ENCODE results near the gene AHCYL1.
A peak's percentile ranks its signal among the peaks of the same experiment; 100 is the strongest.
"Not testable (repeated sequence)": the region's sequence is repeated elsewhere in the genome, so short reads cannot be mapped to it uniquely, and the experiment has no call there.

AHCYL1 gene

DNA sequence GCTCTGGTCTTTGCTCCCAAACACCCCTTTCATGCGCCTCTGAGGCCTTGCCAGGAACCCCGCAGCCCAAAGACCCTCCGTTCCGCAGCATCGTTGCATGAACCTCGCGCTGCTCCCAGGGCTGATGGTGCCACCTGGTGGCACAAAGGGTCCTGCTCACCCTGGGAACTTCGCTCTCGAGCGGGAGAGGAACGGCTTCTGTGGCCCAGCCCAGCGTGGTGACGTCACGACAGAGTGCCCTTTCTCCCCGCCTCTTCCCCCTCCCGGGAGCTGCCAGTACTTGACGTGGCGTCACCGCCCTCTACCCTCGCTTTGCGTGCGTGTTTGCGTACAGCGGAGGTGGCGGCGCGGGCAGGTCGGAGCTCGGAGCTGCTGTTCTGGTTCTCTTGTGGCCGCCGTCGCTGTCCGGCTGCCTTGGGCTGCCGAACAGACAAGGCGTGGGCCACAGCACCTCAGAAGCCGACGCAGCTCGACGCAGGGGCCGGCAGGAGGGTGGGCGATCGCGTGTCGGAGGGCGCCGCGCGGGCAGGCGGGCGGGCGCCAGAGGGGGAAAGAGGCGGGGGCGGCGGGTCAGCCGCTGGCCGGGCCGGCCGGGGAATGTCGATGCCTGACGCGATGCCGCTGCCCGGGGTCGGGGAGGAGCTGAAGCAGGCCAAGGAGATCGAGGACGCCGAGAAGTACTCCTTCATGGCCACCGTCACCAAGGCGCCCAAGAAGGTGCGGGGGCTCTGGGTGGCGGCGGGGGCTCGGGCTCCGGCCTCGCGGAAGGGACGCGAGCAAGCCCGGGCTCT lies at the start of gene AHCYL1:
TSS of gene AHCYL1 (plus strand) at position 310 of the 791 bp plus-strand sequence. CDS start at position 598, 288 bp downstream.
- peak; percentile 99 for DNase-seq

GRCh38 chr1:109935451-109935900 lies 49.1 kb upstream of the AHCYL1 start:
- no peak for DNase-seq

GRCh38 chr1:109937738-109938137 lies 46.8 kb upstream of the AHCYL1 start:
- DNase-seq, result no peak

GRCh38 chr1:109938556-109938955 lies 46.0 kb upstream of the AHCYL1 start:
- no peak for DNase-seq

- no peak for DNase-seq
These were observed 42.1 kb upstream of the AHCYL1 start for GRCh38 chr1:109942434-109942833.

DNA sequence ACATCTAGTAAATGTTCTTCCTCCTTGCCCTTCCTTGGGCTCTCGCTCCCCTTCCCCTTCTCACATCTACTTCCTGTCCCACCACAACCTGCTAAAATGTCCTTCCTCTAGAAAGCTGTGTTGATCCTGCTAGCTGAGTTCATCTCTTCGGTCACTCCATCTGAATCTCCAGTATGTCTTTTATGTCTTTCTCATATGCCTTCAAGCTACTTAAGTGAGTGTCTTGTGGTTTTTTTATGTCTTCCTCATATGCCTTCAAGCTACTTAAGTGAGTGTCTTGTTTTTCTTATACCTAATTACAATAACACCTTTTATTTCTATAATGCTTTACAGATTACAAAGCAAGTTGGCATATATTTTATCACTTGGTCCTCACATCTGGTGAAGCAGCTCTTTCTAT lies 40.0 kb upstream of the AHCYL1 start:
- no peak for DNase-seq

DNA sequence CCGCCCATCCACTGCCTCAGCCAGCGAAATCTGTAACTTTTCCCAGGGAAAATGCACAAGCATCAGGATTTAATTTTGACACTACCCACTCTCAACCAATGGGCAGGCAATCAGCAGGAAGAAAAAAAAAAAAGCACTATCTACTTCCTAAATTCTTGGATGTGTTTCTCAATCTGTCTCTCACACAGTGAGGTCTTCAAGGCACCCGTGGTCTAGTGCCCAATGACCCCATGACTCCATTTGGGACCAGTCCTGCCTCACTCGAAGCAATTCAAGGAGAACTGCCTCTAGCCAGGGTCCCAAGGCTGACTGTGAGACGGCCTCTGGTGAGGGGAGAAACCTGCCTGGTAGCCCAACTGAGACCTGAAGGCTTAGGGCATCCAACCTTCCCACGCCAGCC lies 38.1 kb upstream of the AHCYL1 start:
- no peak for DNase-seq

DNA sequence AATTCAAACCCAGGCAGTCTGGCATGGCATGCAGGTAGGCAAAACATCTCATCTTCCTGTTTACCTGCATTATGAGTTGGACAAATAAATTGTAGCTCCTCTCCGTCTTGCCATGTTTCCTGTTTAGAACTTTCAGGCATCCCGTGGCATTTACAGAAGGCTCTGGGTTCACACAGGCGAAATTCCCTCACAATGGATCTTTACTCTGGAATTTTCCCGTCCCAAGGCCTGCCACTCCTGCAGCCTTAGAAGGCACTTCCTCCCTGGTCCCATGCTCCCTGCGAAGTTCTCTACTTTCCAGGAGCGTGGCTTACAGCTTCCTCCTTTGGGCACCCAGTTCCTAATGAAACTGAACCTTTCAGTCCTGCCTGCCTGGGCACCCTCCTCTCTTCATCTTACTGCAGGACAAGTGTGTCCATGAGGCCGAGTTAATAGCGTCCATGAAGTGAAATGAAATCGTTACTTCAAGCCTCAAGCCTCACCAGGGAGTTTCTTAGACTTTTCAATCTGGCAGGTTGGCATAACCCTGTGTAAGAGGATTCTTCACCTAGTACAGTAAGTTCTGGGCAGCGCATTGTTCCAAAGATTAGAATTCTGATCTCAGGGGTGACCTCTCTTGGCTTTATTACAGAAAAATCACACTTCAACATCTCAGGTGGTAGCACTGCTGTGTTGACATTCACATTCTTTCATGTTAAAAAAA lies 36.8 kb upstream of the AHCYL1 start:
- DNase-seq, result no peak

DNA sequence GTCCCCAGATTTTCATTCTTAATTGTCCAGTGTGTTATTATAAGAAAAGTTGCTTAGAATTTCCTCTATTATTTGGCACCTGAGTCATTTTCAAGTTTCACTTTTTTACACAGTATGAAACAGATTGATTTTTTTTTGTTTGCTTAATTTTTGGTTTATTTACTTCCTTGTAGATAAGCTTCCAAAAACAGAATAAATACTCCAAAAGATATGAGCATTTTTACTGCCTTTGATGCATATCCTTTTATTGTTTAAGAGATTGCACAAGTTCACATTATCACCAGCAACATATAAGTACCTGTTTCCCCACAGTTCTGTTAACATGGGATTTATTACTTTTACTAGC lies 36.3 kb upstream of the AHCYL1 start:
- DNase-seq, result no peak

DNA sequence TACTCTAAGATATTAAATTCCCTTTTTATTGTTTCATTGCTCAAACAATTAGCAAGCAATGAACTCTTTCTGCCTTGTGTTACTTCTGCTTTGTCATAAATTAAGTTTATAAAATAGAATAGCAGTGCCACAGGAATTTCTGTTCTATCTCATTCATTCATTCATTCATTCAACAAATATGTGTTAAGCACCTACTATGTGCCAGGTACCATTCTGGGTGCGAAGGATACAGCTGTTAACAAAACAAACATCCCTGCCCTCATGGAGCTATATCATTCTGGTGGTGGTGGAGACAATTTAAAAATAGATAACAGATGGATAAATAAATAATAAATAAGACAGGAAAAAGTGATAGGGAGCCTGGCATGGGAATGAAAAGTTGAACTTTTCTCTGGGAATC lies 34.5 kb upstream of the AHCYL1 start:
- no peak for DNase-seq

DNA sequence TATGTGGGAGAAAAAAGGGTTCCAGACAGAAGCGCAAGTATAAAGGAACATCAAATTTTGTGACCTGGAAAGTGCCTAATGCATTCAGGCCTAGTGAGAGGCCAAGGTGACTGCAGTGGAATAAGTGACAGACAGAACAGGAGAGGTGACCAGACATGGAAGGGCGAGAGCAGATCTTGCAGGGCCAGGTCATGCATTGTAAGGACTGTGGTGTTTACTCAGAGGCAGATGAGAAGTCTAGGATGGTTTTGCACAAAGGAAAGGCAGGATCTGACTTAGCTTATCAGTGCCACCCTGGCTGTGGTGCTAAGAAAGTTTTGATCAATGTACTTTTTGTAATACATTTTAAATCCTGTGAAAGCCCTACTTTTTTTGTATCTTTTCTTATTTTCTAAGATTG lies 34.1 kb upstream of the AHCYL1 start:
- no peak for DNase-seq

- not testable (repeated sequence) for DNase-seq
These were observed 33.1 kb upstream of the AHCYL1 start for GRCh38 chr1:109951501-109951900.

DNA sequence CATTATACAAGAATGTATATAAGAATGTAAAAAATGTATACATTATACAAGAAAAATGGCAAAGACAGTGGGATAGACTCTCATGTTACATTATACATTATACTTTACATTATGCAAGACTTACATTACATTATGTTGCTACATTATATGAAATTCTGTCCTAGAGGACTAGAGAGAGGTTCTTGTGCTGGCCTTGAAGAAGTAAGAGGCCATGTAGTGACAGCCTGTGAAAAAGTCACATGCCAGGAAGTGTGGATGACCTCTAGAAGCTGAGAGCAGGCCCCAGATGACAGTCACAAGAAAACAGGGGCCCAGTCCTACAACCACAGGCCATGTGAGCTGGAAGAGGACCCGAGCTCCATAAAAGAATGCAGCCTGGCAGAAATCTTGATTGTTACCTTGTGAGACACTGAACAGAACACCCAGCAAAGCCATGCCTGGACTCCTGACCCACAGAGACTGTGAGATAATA lies 30.5 kb upstream of the AHCYL1 start:
- DNase-seq, result no peak

- DNase-seq, result no peak
These were observed 25.0 kb upstream of the AHCYL1 start for GRCh38 chr1:109959632-109959973.

DNA sequence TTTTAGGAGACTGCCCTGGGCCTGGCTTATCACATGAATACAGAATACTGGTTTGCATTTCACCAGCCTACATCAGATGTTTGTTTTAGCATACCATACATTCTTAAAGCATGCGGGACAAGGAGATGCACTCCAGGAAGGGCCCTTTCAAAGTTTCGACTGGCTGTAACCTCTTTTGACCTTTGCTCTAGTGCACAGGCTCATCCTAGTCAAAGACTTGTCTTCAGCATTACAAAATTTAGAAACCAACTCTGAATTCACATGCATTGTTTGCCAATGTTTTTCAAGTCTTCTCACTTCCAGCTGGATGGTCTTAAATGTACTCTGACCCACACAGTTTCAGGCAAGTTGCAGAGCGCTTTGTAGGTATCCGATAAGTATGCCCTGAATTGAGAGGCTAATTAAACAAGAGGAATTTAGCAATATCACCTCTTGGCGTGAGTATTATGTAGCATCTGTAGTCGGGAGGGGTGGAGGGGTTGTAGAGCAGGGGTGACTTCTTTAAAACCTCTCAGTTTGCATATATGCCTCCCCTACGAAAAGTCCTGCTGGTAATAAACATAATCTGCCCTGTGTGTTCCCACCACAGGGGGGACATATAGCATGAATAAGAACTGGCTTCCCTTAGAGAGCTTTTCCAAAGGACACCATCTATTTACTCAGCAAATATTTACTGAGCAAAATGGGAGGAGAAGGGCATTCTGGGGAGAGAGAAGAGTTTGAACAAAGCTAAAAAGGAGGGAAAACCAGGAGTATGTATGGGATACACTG lies 24.4 kb upstream of the AHCYL1 start:
- DNase-seq, result no peak

GRCh38 chr1:109960745-109961094 lies 23.8 kb upstream of the AHCYL1 start:
- no peak for DNase-seq

GRCh38 chr1:109963864-109964263 lies 20.7 kb upstream of the AHCYL1 start:
- no peak for DNase-seq

GRCh38 chr1:109969146-109969829 lies 15.3 kb upstream of the AHCYL1 start:
- DNase-seq, result no peak

- DNase-seq, result no peak
These were observed 14.7 kb upstream of the AHCYL1 start for GRCh38 chr1:109969907-109970306.

DNA sequence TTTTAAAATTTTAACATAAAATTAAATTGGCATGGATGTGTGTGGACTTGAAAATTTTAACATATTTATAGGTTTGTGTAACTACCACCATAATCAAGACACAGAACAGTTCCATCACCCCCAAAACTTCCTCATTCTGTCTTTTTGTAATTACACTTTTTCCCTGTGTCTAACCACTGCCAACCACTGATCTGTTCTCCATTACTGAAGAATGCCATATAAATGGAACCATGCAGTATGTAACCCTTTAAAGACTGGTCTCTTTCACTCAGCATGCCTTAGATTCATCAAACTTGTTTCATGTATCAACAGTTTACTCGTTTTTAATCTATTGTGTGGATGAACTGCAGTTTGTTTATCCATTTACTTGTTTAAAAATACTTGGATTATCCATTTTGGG lies 13.0 kb upstream of the AHCYL1 start:
- no peak for DNase-seq

GRCh38 chr1:109974191-109974590 lies 10.4 kb upstream of the AHCYL1 start:
- DNase-seq, result no peak

GRCh38 chr1:109975718-109976117 lies 8.8 kb upstream of the AHCYL1 start:
- no peak for DNase-seq

DNA sequence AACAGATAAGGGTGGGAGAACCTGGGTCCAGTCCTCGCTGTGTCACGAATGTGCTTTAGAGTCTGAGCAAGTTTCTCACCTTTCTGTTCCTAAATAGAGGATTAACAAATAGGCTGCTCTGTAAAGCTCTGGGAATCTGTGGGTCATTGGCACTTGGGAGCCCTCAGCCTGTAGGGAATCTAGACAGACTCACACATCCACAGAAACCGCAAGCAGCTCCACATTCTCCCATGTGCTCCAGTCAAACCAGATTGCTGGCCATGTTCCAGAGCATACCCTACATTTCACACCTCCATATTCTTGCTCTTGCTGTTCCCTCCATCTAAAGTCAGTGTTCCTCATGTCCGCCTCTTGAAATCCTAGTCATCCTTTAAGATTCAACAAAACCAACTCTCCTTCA lies 7.8 kb upstream of the AHCYL1 start:
- no peak for DNase-seq
